ENCODE results near the gene EPB41L5.
"Not testable (repeated sequence)": the region's sequence is repeated elsewhere in the genome, so short reads cannot be mapped to it uniquely, and the experiment has no call there.

EPB41L5 gene

GRCh38 chr2:120189189-120189588 lies 176.3 kb downstream of the EPB41L5 start:
- no peak overlapping the region for H3K4me3 Mint-ChIP-seq
- no peak for DNase-seq (ENCODE audit: low spot score)
- peaks cover 15% of the 10 kb centered on the region for H3K27me3 Mint-ChIP-seq (ENCODE audit: low read depth)
- H3K9me3 Mint-ChIP-seq: peaks cover 36% of the 10 kb centered on the region
- peaks cover 7% of the 10 kb centered on the region for H3K4me1 Mint-ChIP-seq (ENCODE audit: low read depth)
- H3K36me3 Mint-ChIP-seq (ENCODE audit: low read depth): peaks cover 3% of the 10 kb centered on the region
- H3K27ac Mint-ChIP-seq: no peak overlapping the region

- H3K27ac Mint-ChIP-seq: no peak overlapping the region
- H3K9me3 Mint-ChIP-seq: peaks cover 41% of the 10 kb centered on the region
- no peaks in the 10 kb centered on the region for H3K4me1 Mint-ChIP-seq (ENCODE audit: low read depth)
- peaks cover 3% of the 10 kb centered on the region for H3K36me3 Mint-ChIP-seq (ENCODE audit: low read depth)
- no peak overlapping the region for H3K4me3 Mint-ChIP-seq
- DNase-seq (ENCODE audit: low spot score): no peak
- peaks cover 12% of the 10 kb centered on the region for H3K27me3 Mint-ChIP-seq (ENCODE audit: low read depth)
Measured at GRCh38 chr2:120192280-120192679, 179.4 kb downstream of the EPB41L5 start.

GRCh38 chr2:120195553-120195952 lies 182.7 kb downstream of the EPB41L5 start:
- no peaks in the 10 kb centered on the region for H3K4me1 Mint-ChIP-seq (ENCODE audit: low read depth)
- peaks cover 6% of the 10 kb centered on the region for H3K36me3 Mint-ChIP-seq (ENCODE audit: low read depth)
- no peak overlapping the region for H3K27ac Mint-ChIP-seq
- peaks cover 9% of the 10 kb centered on the region for H3K27me3 Mint-ChIP-seq (ENCODE audit: low read depth)
- no peak overlapping the region for H3K4me3 Mint-ChIP-seq
- DNase-seq (ENCODE audit: low spot score): no peak
- H3K9me3 Mint-ChIP-seq: peaks cover 46% of the 10 kb centered on the region

- not testable (repeated sequence) for H3K4me3 Mint-ChIP-seq; H3K4me1 Mint-ChIP-seq (ENCODE audit: low read depth); H3K27me3 Mint-ChIP-seq (ENCODE audit: low read depth); H3K27ac Mint-ChIP-seq; H3K36me3 Mint-ChIP-seq (ENCODE audit: low read depth); DNase-seq (ENCODE audit: low spot score)
- peaks cover 22% of the 10 kb centered on the region for H3K9me3 Mint-ChIP-seq
Measured at GRCh38 chr2:120199817-120200459, 187.1 kb downstream of the EPB41L5 start.

- Mint-ChIP-seq H3K36me3 (ENCODE audit: low read depth) (peaks cover 4% of the 10 kb centered on the region), H3K27me3 (ENCODE audit: low read depth) (no peaks in the 10 kb centered on the region), H3K4me3 (no peak overlapping the region), H3K9me3 (peaks cover 8% of the 10 kb centered on the region), H3K27ac (no peak overlapping the region), H3K4me1 (ENCODE audit: low read depth) (peaks cover 2% of the 10 kb centered on the region)
- DNase-seq (ENCODE audit: low spot score): no peak
Measured at GRCh38 chr2:120203251-120204021, 190.6 kb downstream of the EPB41L5 start.

- Mint-ChIP-seq H3K4me3 (no peak overlapping the region), H3K4me1 (ENCODE audit: low read depth) (peaks cover 2% of the 10 kb centered on the region), H3K36me3 (ENCODE audit: low read depth) (peaks cover 2% of the 10 kb centered on the region), H3K27me3 (ENCODE audit: low read depth) (no peaks in the 10 kb centered on the region), H3K27ac (no peak overlapping the region), H3K9me3 (peaks cover 5% of the 10 kb centered on the region)
- DNase-seq (ENCODE audit: low spot score): no peak
Measured at GRCh38 chr2:120204022-120204405, 191.1 kb downstream of the EPB41L5 start.

- no peak for DNase-seq (ENCODE audit: low spot score)
- Mint-ChIP-seq H3K36me3 (ENCODE audit: low read depth) (peaks cover 2% of the 10 kb centered on the region), H3K4me1 (ENCODE audit: low read depth) (peaks cover 5% of the 10 kb centered on the region), H3K4me3 (no peak overlapping the region), H3K9me3 (peaks cover 2% of the 10 kb centered on the region), H3K27ac (no peak overlapping the region), H3K27me3 (ENCODE audit: low read depth) (no peaks in the 10 kb centered on the region)
Measured at GRCh38 chr2:120204417-120204816, 191.5 kb downstream of the EPB41L5 start.

- Mint-ChIP-seq H3K4me3 (no peak overlapping the region), H3K27ac (no peak overlapping the region), H3K4me1 (ENCODE audit: low read depth) (peaks cover 10% of the 10 kb centered on the region), H3K9me3 (no peaks in the 10 kb centered on the region), H3K36me3 (ENCODE audit: low read depth) (peaks cover 2% of the 10 kb centered on the region), H3K27me3 (ENCODE audit: low read depth) (no peaks in the 10 kb centered on the region)
- no peak for DNase-seq (ENCODE audit: low spot score)
Measured at GRCh38 chr2:120204945-120205670, 192.2 kb downstream of the EPB41L5 start.

- no peaks in the 10 kb centered on the region for H3K27me3 Mint-ChIP-seq (ENCODE audit: low read depth)
- no peak for DNase-seq (ENCODE audit: low spot score)
- H3K9me3 Mint-ChIP-seq: no peaks in the 10 kb centered on the region
- no peak overlapping the region for H3K4me3 Mint-ChIP-seq
- peaks cover 2% of the 10 kb centered on the region for H3K36me3 Mint-ChIP-seq (ENCODE audit: low read depth)
- H3K4me1 Mint-ChIP-seq (ENCODE audit: low read depth): peaks cover 14% of the 10 kb centered on the region
- no peak overlapping the region for H3K27ac Mint-ChIP-seq
Measured at GRCh38 chr2:120206022-120206581, 193.2 kb downstream of the EPB41L5 start.

- no peaks in the 10 kb centered on the region for H3K27me3 Mint-ChIP-seq (ENCODE audit: low read depth)
- peak overlapping the region; percentile 75 for H3K27ac Mint-ChIP-seq
- peaks cover 14% of the 10 kb centered on the region for H3K4me1 Mint-ChIP-seq (ENCODE audit: low read depth)
- H3K9me3 Mint-ChIP-seq: no peaks in the 10 kb centered on the region
- H3K4me3 Mint-ChIP-seq: no peak overlapping the region
- DNase-seq (ENCODE audit: low spot score): no peak
- peaks cover 4% of the 10 kb centered on the region for H3K36me3 Mint-ChIP-seq (ENCODE audit: low read depth)
Measured at GRCh38 chr2:120208381-120209353, 195.8 kb downstream of the EPB41L5 start.

- Mint-ChIP-seq H3K4me1 (ENCODE audit: low read depth) (peaks cover 14% of the 10 kb centered on the region), H3K27ac (peak overlapping the region; percentile 75), H3K27me3 (ENCODE audit: low read depth) (no peaks in the 10 kb centered on the region), H3K9me3 (no peaks in the 10 kb centered on the region), H3K4me3 (peak overlapping the region; percentile 9), H3K36me3 (ENCODE audit: low read depth) (peaks cover 4% of the 10 kb centered on the region)
- no peak for DNase-seq (ENCODE audit: low spot score)
Measured at GRCh38 chr2:120209427-120210269, 196.8 kb downstream of the EPB41L5 start.

GRCh38 chr2:120210270-120210693 lies 197.4 kb downstream of the EPB41L5 start:
- DNase-seq (ENCODE audit: low spot score): no peak
- Mint-ChIP-seq H3K4me3 (peak overlapping the region; percentile 35), H3K27me3 (ENCODE audit: low read depth) (no peaks in the 10 kb centered on the region), H3K4me1 (ENCODE audit: low read depth) (peaks cover 14% of the 10 kb centered on the region), H3K9me3 (no peaks in the 10 kb centered on the region), H3K27ac (peak overlapping the region; percentile 75), H3K36me3 (ENCODE audit: low read depth) (peaks cover 4% of the 10 kb centered on the region)

All from T-helper 2 cell treated with Interferon-gamma antibody and Interleukin-4, amounts not matched to agents 5 μg/mL and 100 μg/mL, for 36 hours (primary cell).